Measurements from ENCODE around the gene EXT2. TPM values are rescaled to one million over a fixed set of nuclear protein-coding genes. Genes with fewer than 3 reads are reported as not detected.

Gene EXT2
- total RNA-seq, 1 donor from 2014 or later: 140 TPM

- no peak for DNase-seq (ENCODE audit: low read depth)
Measured at GRCh38 chr11:44235765-44236201, 140.3 kb downstream of the EXT2 start.

DNA sequence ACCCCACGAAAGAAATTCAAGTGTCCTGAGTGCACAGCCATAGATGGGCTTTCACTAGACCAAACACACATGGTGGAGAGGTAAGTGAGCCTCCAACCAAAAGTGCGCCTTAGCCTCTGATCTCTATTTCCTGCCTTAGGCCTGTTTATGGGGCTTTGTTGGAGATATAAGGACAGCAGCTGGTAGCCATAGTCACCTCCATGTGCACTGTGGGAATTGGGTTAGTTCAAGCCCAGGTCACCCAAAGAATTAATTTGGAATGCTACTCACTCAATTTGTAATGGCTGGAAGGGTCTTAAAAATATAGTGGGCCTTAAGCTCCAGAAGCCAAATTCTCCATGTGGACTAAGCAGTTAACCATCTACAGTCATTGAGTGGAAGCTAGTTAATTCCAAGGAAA is 140.8 kb downstream of the EXT2 start:
- DNase-seq (ENCODE audit: low read depth): no peak
- H3K4me3 ChIP-seq (ENCODE audit: low read depth, low read length): no peak overlapping the region
- TF ChIP-seq, protein P1, sequence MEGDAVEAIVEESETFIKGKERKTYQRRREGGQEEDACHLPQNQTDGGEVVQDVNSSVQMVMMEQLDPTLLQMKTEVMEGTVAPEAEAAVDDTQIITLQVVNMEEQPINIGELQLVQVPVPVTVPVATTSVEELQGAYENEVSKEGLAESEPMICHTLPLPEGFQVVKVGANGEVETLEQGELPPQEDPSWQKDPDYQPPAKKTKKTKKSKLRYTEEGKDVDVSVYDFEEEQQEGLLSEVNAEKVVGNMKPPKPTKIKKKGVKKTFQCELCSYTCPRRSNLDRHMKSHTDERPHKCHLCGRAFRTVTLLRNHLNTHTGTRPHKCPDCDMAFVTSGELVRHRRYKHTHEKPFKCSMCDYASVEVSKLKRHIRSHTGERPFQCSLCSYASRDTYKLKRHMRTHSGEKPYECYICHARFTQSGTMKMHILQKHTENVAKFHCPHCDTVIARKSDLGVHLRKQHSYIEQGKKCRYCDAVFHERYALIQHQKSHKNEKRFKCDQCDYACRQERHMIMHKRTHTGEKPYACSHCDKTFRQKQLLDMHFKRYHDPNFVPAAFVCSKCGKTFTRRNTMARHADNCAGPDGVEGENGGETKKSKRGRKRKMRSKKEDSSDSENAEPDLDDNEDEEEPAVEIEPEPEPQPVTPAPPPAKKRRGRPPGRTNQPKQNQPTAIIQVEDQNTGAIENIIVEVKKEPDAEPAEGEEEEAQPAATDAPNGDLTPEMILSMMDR (conservative IDR thresholded peaks at IDR 0.05; ENCODE audit: low read depth, low read length): no peak

More at GRCh38 chr11:44235765-44236201, 140.3 kb downstream of the EXT2 start:
- H3K4me3 ChIP-seq (ENCODE audit: low read depth, low read length): no peak overlapping the region
- TF ChIP-seq, protein P1 (conservative IDR thresholded peaks at IDR 0.05; ENCODE audit: low read depth, low read length): no peak

- DNase-seq (ENCODE audit: low read depth): no peak
- H3K4me3 ChIP-seq (ENCODE audit: low read depth, low read length): no peak overlapping the region
- TF ChIP-seq, protein P1 (conservative IDR thresholded peaks at IDR 0.05; ENCODE audit: low read depth, low read length): no peak
Measured at GRCh38 chr11:44237156-44237555, 141.7 kb downstream of the EXT2 start.

DNA sequence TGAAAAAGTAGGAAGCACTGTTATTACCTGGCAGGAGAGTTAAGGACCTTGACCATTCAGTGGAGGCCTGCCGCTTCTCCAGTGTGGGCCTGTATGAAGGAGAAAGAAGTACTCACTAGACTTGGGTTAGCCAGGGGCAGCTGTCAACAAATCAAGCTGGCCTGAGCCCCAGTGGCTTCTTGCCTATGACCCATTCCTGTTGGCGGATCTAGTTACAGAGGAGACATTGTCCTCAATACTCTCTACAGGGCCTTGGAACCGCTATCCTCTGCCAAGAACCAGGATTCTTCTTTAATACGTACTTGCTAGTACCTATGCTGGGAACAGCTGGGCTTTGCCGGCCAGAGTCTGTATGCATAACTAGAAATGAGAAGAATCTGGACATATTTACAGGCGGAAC is 146.4 kb downstream of the EXT2 start:
- no peak for DNase-seq (ENCODE audit: low read depth)
- TF ChIP-seq, protein P1 (conservative IDR thresholded peaks at IDR 0.05; ENCODE audit: low read depth, low read length): no peak
- H3K4me3 ChIP-seq (ENCODE audit: low read depth, low read length): no peak overlapping the region

DNA sequence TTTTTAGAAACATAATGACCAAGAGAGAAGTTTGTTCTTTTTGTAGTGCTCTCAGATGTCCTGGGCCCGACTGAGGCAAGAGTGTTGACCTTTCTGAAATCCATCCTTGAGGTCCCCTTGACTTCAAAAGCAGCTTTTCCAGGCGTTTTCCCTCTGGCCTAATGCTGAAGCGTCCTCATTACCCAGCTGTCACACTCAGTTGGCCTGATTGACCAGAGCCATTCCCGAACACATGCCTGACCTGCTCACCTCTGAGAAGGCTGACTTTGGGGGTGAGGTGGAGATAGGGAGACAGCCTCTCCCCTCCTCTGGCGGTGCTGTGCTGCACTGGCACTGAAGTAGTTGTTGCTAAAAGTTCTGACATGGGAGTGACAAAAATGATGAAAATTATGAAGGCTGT is 147.6 kb downstream of the EXT2 start:
- no peak overlapping the region for H3K4me3 ChIP-seq (ENCODE audit: low read depth, low read length)
- DNase-seq (ENCODE audit: low read depth): no peak
- TF ChIP-seq, protein P1 (conservative IDR thresholded peaks at IDR 0.05; ENCODE audit: low read depth, low read length): no peak

GRCh38 chr11:44243595-44244343 is 148.3 kb downstream of the EXT2 start:
- H3K4me3 ChIP-seq (ENCODE audit: low read depth, low read length): no peak overlapping the region
- TF ChIP-seq, protein P1 (conservative IDR thresholded peaks at IDR 0.05; ENCODE audit: low read depth, low read length): no peak
- DNase-seq (ENCODE audit: low read depth): peak; percentile 26
